ENCODE results near the gene DNAJC9.

The DNAJC9 gene

GRCh38 chr10:73233883-73234282, 13.2 kb downstream of the DNAJC9 start:
- Histone ChIP-seq H3F3A (ENCODE audit: insufficient read depth, low read length) (no peaks in the 10 kb centered on the region), H3K27ac (ENCODE audit: low read depth, low read length, poor library complexity, severe bottlenecking) (no peak overlapping the region), H3K9me3 (ENCODE audit: low read length) (no peaks in the 10 kb centered on the region), H3K9me2 (ENCODE audit: low read depth, low read length) (no peaks in the 10 kb centered on the region), H2AFZ (ENCODE audit: low read length) (no peak overlapping the region), H3K4me1 (ENCODE audit: insufficient read depth, low read length, severe bottlenecking) (no peaks in the 10 kb centered on the region), H3K79me2 (ENCODE audit: insufficient read depth, low read length) (no peaks in the 10 kb centered on the region), H3K4me2 (ENCODE audit: low read length) (no peak overlapping the region), H3K4me3 (ENCODE audit: low read depth, low read length, poor library complexity, severe bottlenecking) (no peak overlapping the region), H3K9ac (ENCODE audit: low read length) (no peak overlapping the region), H3K27me3 (ENCODE audit: insufficient read depth, low read length) (no peaks in the 10 kb centered on the region), H4K20me1 (ENCODE audit: insufficient read depth, low read length) (no peaks in the 10 kb centered on the region), H3K36me3 (ENCODE audit: insufficient read depth, low read length) (peaks cover 43% of the 10 kb centered on the region)
- TF ChIP-seq, protein P1, sequence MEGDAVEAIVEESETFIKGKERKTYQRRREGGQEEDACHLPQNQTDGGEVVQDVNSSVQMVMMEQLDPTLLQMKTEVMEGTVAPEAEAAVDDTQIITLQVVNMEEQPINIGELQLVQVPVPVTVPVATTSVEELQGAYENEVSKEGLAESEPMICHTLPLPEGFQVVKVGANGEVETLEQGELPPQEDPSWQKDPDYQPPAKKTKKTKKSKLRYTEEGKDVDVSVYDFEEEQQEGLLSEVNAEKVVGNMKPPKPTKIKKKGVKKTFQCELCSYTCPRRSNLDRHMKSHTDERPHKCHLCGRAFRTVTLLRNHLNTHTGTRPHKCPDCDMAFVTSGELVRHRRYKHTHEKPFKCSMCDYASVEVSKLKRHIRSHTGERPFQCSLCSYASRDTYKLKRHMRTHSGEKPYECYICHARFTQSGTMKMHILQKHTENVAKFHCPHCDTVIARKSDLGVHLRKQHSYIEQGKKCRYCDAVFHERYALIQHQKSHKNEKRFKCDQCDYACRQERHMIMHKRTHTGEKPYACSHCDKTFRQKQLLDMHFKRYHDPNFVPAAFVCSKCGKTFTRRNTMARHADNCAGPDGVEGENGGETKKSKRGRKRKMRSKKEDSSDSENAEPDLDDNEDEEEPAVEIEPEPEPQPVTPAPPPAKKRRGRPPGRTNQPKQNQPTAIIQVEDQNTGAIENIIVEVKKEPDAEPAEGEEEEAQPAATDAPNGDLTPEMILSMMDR (IDR thresholded peaks at IDR 0.05; ENCODE audit: low read length) = no peak
- TF ChIP-seq EZH2 (IDR thresholded peaks at IDR 0.05; ENCODE audit: borderline replicate concordance, low read length) = no peak

GRCh38 chr10:73232887-73233286, 14.2 kb downstream of the DNAJC9 start:
- Histone ChIP-seq H3K9me3 (ENCODE audit: low read length) (no peaks in the 10 kb centered on the region), H3K36me3 (ENCODE audit: insufficient read depth, low read length) (peaks cover 33% of the 10 kb centered on the region), H3K27me3 (ENCODE audit: insufficient read depth, low read length) (no peaks in the 10 kb centered on the region), H3K4me2 (ENCODE audit: low read length) (no peak overlapping the region), H3K9me2 (ENCODE audit: low read depth, low read length) (no peaks in the 10 kb centered on the region), H3F3A (ENCODE audit: insufficient read depth, low read length) (no peaks in the 10 kb centered on the region), H3K9ac (ENCODE audit: low read length) (no peak overlapping the region), H4K20me1 (ENCODE audit: insufficient read depth, low read length) (no peaks in the 10 kb centered on the region), H3K27ac (ENCODE audit: low read depth, low read length, poor library complexity, severe bottlenecking) (no peak overlapping the region), H3K4me1 (ENCODE audit: insufficient read depth, low read length, severe bottlenecking) (no peaks in the 10 kb centered on the region), H2AFZ (ENCODE audit: low read length) (no peak overlapping the region), H3K4me3 (ENCODE audit: low read depth, low read length, poor library complexity, severe bottlenecking) (no peak overlapping the region), H3K79me2 (ENCODE audit: insufficient read depth, low read length) (no peaks in the 10 kb centered on the region)
- no peak for TF ChIP-seq EZH2 (IDR thresholded peaks at IDR 0.05; ENCODE audit: borderline replicate concordance, low read length)
- TF ChIP-seq, protein P1 (IDR thresholded peaks at IDR 0.05; ENCODE audit: low read length) = peak; percentile 65

DNA sequence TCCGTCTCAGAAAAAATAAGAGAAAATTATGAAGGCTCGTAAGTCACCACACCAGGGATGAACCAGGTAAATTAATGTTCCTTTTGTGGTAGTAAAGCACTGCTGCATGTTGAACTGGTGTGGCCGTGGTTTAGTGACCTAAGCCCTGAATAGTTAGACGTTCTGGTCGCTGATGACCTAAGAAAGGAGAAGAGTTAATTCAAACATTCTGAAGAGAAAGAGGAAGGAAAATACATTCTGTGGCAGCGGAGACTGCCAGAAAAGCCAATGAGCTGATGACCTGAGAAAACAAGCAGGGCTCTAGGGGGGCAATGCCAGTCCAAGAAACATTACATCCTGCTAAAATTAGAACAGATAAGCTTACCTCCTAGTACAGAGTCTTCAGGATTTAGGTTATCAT, 17.5 kb downstream of the DNAJC9 start:
- no peak overlapping the region for H3K27ac ChIP-seq (ENCODE audit: low read depth, low read length, poor library complexity, severe bottlenecking)
- H4K20me1 ChIP-seq (ENCODE audit: insufficient read depth, low read length) = no peaks in the 10 kb centered on the region

More for the DNA sequence above, 17.5 kb downstream of the DNAJC9 start:
- peaks cover 10% of the 10 kb centered on the region; the same call in 1 of the 2 replicates for H3K36me3 ChIP-seq (ENCODE audit: insufficient read depth, low read length)
- no peak overlapping the region for H3K9ac ChIP-seq (ENCODE audit: low read length)
- H3F3A ChIP-seq (ENCODE audit: insufficient read depth, low read length) = no peaks in the 10 kb centered on the region
- no peaks in the 10 kb centered on the region for H3K27me3 ChIP-seq (ENCODE audit: insufficient read depth, low read length)
- TF ChIP-seq EZH2 (IDR thresholded peaks at IDR 0.05; ENCODE audit: borderline replicate concordance, low read length) = no peak
- TF ChIP-seq, protein P1 (IDR thresholded peaks at IDR 0.05; ENCODE audit: low read length) = no peak
- no peak overlapping the region for H3K4me3 ChIP-seq (ENCODE audit: low read depth, low read length, poor library complexity, severe bottlenecking)
- H2AFZ ChIP-seq (ENCODE audit: low read length) = no peak overlapping the region
- H3K9me3 ChIP-seq (ENCODE audit: low read length) = no peaks in the 10 kb centered on the region
- no peaks in the 10 kb centered on the region for H3K9me2 ChIP-seq (ENCODE audit: low read depth, low read length)
- H3K4me1 ChIP-seq (ENCODE audit: insufficient read depth, low read length, severe bottlenecking) = no peaks in the 10 kb centered on the region
- no peak overlapping the region for H3K4me2 ChIP-seq (ENCODE audit: low read length)
- H3K79me2 ChIP-seq (ENCODE audit: insufficient read depth, low read length) = no peaks in the 10 kb centered on the region
